Measurements from ENCODE around the gene MXD4.
A peak's percentile ranks its signal among the peaks of the same experiment; 100 is the strongest.

MXD4 gene

GRCh38 chr4:2261110-2261852, 628 bp downstream of the MXD4 start:
- peak; percentile 24 to 40 for DNase-seq

- no peak for DNase-seq
These were observed 1.4 kb downstream of the MXD4 start for GRCh38 chr4:2260344-2261109.

- DNase-seq: no peak
These were observed 2.2 kb downstream of the MXD4 start for GRCh38 chr4:2259541-2260343.

- DNase-seq: no peak
These were observed 2.8 kb downstream of the MXD4 start for GRCh38 chr4:2259036-2259540.

GRCh38 chr4:2258091-2259035, 3.5 kb downstream of the MXD4 start:
- DNase-seq: no peak

GRCh38 chr4:2257361-2258081, 4.4 kb downstream of the MXD4 start:
- DNase-seq: no peak

GRCh38 chr4:2256781-2257191, 5.1 kb downstream of the MXD4 start:
- DNase-seq: no peak

- DNase-seq: peak in 1 of 2 donors; percentile 1
These were observed 5.7 kb downstream of the MXD4 start for GRCh38 chr4:2256156-2256731.

GRCh38 chr4:2255501-2256155, 6.3 kb downstream of the MXD4 start:
- DNase-seq: peak in 1 of 2 donors; percentile 1

- DNase-seq: peak in 1 of 2 donors; percentile 1
These were observed 7.0 kb downstream of the MXD4 start for GRCh38 chr4:2254665-2255500.

- DNase-seq: peak in 1 of 2 donors; percentile 1
These were observed 8.5 kb downstream of the MXD4 start for GRCh38 chr4:2253160-2254084.

- DNase-seq: no peak
These were observed 9.3 kb downstream of the MXD4 start for GRCh38 chr4:2252530-2253091.

- peak in 1 of 2 donors; percentile 1 for DNase-seq
These were observed 9.9 kb downstream of the MXD4 start for GRCh38 chr4:2251795-2252529.

- peak in 1 of 2 donors; percentile 1 for DNase-seq
These were observed 10.7 kb downstream of the MXD4 start for GRCh38 chr4:2251073-2251794.

GRCh38 chr4:2250357-2251072, 11.4 kb downstream of the MXD4 start:
- peak in 1 of 2 donors; percentile 1 for DNase-seq
